ENCODE measurements around the gene RASSF8.

DNA sequence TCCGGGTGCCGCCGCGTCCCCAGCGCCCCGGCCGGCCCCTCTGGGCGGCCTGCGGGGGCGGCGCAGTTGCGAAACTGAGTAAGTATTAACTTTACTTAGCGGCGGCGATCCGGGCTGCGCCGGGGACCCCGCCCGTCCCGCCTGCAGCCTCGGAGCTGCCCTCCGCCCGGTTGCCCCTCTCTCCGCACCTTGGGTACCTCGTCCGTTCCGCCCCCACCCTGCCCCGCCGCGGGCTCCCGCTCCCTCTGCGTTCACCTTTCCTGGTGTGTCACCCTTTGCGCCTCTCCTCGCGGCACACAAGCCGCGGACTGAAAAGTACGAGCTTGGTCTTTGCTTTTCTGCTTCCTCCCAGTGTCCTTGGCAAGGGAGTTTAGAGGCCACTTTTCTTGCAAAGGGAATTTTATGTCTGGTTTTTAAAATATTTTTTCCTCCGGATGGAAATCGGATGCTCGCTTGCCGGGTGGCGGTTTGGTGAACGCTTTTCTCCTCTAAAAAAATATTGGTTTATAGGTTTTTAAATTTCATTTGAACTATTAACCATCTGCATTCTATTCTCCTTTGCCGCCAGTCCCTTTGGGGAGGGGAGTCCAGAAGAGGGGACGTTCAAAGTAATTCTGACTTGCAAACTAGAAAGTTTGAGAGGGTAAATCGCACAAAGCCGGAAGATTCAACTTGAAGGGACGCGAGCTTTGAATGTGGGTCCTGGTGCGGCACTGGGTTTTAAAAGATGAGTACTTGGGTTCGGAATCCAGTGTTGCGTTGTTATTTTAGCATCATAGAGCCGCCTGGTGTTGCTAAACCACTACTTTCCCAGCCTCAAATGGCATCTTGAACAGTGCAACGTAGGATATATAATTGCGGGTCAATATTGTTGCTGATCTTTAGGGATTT, 834 bp downstream of the RASSF8 start:
- TF ChIP-seq, protein P1, sequence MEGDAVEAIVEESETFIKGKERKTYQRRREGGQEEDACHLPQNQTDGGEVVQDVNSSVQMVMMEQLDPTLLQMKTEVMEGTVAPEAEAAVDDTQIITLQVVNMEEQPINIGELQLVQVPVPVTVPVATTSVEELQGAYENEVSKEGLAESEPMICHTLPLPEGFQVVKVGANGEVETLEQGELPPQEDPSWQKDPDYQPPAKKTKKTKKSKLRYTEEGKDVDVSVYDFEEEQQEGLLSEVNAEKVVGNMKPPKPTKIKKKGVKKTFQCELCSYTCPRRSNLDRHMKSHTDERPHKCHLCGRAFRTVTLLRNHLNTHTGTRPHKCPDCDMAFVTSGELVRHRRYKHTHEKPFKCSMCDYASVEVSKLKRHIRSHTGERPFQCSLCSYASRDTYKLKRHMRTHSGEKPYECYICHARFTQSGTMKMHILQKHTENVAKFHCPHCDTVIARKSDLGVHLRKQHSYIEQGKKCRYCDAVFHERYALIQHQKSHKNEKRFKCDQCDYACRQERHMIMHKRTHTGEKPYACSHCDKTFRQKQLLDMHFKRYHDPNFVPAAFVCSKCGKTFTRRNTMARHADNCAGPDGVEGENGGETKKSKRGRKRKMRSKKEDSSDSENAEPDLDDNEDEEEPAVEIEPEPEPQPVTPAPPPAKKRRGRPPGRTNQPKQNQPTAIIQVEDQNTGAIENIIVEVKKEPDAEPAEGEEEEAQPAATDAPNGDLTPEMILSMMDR (IDR thresholded peaks at IDR 0.05; ENCODE audit: extremely low read depth in 1 of 2, insufficient read depth in 1 of 2, low read depth in 1 of 2, low read length in 2 of 2): peak in 1 of 2 donors; percentile 16
- TF ChIP-seq, protein P2, sequence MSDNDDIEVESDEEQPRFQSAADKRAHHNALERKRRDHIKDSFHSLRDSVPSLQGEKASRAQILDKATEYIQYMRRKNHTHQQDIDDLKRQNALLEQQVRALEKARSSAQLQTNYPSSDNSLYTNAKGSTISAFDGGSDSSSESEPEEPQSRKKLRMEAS (IDR thresholded peaks at IDR 0.05; ENCODE audit: insufficient read depth, insufficient read length): no peak
- TF ChIP-seq POLR2AphosphoS5 (IDR thresholded peaks at IDR 0.05; ENCODE audit: insufficient read depth, low read depth, low read length) (no peak), POLR2A (IDR thresholded peaks at IDR 0.05; ENCODE audit: low read depth, low read length) (no peak), MYC (IDR thresholded peaks at IDR 0.05; ENCODE audit: low read depth, low read length) (no peak), JUN (IDR thresholded peaks at IDR 0.05; ENCODE audit: borderline replicate concordance, insufficient read depth, insufficient read length, low read depth) (no peak), EZH2 (IDR thresholded peaks at IDR 0.05; ENCODE audit: borderline replicate concordance, low read depth, low read length, severe bottlenecking) (no peak), GATA2 (IDR thresholded peaks at IDR 0.05; ENCODE audit: insufficient read depth, insufficient read length, low read depth, low read length) (no peak)

All from endothelial cell of umbilical vein (primary cell).